ENCODE data around the gene C20orf144. TPM values are rescaled to one million over a fixed set of nuclear protein-coding genes. Genes with fewer than 3 reads are reported as not detected.

C20orf144 gene
- total RNA-seq, 2 experiments from 2014 or later: 0.42 to 0.44 TPM

- no peak overlapping the region for H3K4me2 ChIP-seq (ENCODE audit: low read length)
- H3K27ac ChIP-seq (ENCODE audit: low read depth, low read length, poor library complexity, severe bottlenecking): no peak overlapping the region
- H4K20me1 ChIP-seq (ENCODE audit: insufficient read depth, low read length): peaks cover 5% of the 10 kb centered on the region; the same call in 1 of the 2 replicates
- H3K79me2 ChIP-seq (ENCODE audit: insufficient read depth, low read depth, low read length): no peaks in the 10 kb centered on the region
- H3K36me3 ChIP-seq (ENCODE audit: insufficient read depth, low read length): peaks cover 43% of the 10 kb centered on the region
- H3K4me3 ChIP-seq (ENCODE audit: low read depth, low read length, poor library complexity, severe bottlenecking): no peak overlapping the region
- intact Hi-C loops (cut with micrococcal nuclease; ENCODE audit: unreplicated experiment): no loop called here
- H3K9me3 ChIP-seq (ENCODE audit: low read length): no peaks in the 10 kb centered on the region
- no peak for DNase-seq (ENCODE audit: low spot score)
- H3K9me2 ChIP-seq (ENCODE audit: insufficient read depth, low read length): no peaks in the 10 kb centered on the region
- CTCF ChIA-PET (ENCODE audit: unreplicated experiment): interaction anchor here (0.9 kb wide), 1 partner anchor 82 kb away, joined by 3 read pairs; no protein-coding TSS in a partner anchor
- BruUV-seq (replicated peaks): no TSS peak
- POLR2A ChIA-PET: no interaction called here
- peaks cover 19% of the 10 kb centered on the region for H3K4me1 ChIP-seq (ENCODE audit: insufficient read depth, low read length, poor library complexity, severe bottlenecking)
- TF ChIP-seq EZH2phosphoT487 (IDR thresholded peaks at IDR 0.05; ENCODE audit: borderline replicate concordance, low read depth, low read length): no peak
- TF ChIP-seq, protein P1, sequence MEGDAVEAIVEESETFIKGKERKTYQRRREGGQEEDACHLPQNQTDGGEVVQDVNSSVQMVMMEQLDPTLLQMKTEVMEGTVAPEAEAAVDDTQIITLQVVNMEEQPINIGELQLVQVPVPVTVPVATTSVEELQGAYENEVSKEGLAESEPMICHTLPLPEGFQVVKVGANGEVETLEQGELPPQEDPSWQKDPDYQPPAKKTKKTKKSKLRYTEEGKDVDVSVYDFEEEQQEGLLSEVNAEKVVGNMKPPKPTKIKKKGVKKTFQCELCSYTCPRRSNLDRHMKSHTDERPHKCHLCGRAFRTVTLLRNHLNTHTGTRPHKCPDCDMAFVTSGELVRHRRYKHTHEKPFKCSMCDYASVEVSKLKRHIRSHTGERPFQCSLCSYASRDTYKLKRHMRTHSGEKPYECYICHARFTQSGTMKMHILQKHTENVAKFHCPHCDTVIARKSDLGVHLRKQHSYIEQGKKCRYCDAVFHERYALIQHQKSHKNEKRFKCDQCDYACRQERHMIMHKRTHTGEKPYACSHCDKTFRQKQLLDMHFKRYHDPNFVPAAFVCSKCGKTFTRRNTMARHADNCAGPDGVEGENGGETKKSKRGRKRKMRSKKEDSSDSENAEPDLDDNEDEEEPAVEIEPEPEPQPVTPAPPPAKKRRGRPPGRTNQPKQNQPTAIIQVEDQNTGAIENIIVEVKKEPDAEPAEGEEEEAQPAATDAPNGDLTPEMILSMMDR (conservative IDR thresholded peaks at IDR 0.05; ENCODE audit: low read length): no peak
- no peak overlapping the region for H2AFZ ChIP-seq (ENCODE audit: low read length)
Measured at GRCh38 chr20:33649201-33649681, 12.9 kb upstream of the C20orf144 start.

DNA sequence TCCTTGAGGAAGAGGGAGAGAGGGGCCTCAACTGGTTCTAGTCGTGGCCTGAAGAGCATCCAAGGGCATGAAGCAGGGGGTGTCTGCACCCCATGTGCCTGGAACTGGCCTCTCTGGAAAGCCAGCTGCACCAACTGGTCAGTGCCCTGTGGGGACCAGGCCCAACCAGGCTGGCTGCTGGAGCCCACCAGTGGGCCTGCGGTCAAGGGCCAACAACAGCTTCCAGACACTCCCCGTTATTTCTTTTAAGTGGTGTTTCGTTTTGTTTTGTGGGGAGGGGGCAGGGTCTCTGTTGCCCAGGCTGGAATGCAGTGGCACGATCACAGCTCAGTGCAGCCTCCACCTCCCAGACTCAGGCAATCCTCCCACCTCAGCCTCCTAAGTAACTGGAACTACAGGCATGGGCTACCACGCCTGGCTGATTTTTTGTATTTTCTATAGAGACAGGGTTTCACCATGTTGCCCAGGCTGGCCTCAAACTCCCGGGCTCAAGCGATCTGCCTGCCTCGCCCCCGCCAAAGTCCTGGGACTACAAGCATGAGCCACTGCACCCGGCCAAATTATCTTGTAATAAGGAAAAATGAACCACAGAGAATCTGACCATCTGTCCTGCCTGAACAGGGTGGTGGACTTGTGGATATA, 11.9 kb upstream of the C20orf144 start:
- H3K27ac ChIP-seq (ENCODE audit: low read depth, low read length, poor library complexity, severe bottlenecking): no peak overlapping the region
- CTCF ChIA-PET (ENCODE audit: unreplicated experiment): no interaction called here
- H3K4me1 ChIP-seq (ENCODE audit: insufficient read depth, low read length, poor library complexity, severe bottlenecking): peaks cover 19% of the 10 kb centered on the region
- POLR2A ChIA-PET: no interaction called here
- H3K9me3 ChIP-seq (ENCODE audit: low read length): no peaks in the 10 kb centered on the region
- no peaks in the 10 kb centered on the region for H3K9me2 ChIP-seq (ENCODE audit: insufficient read depth, low read length)
- H3K4me2 ChIP-seq (ENCODE audit: low read length): no peak overlapping the region
- no peak overlapping the region for H3K4me3 ChIP-seq (ENCODE audit: low read depth, low read length, poor library complexity, severe bottlenecking)
- DNase-seq (ENCODE audit: low spot score): no peak
- H3K36me3 ChIP-seq (ENCODE audit: insufficient read depth, low read length): peaks cover 33% of the 10 kb centered on the region
- intact Hi-C loops (cut with micrococcal nuclease; ENCODE audit: unreplicated experiment): loop anchor here (5.0 kb wide), 1 partner anchor 248 kb away; the partner anchor contains the start of gene CDK5RAP1
- no TSS peak for BruUV-seq (replicated peaks)
- no peaks in the 10 kb centered on the region for H3K79me2 ChIP-seq (ENCODE audit: insufficient read depth, low read depth, low read length)
- no peak for TF ChIP-seq EZH2phosphoT487 (IDR thresholded peaks at IDR 0.05; ENCODE audit: borderline replicate concordance, low read depth, low read length)
- TF ChIP-seq, protein P1 (conservative IDR thresholded peaks at IDR 0.05; ENCODE audit: low read length): no peak
- peaks cover 5% of the 10 kb centered on the region; the same call in 1 of the 2 replicates for H4K20me1 ChIP-seq (ENCODE audit: insufficient read depth, low read length)
- no peak overlapping the region for H2AFZ ChIP-seq (ENCODE audit: low read length)
